H1 (cell line): Measurements from ENCODE around the gene UPK1B. TPM values are rescaled to one million over a fixed set of nuclear protein-coding genes. Genes with fewer than 3 reads are reported as not detected.

ENCODE experiments used
- EP300 ChIP-seq, 2 experiments: IDR thresholded peaks; 1 replicate in 1 of 2; 2 replicates in 1 of 2; pipeline ENCODE4 v1.6.1; 2011 to 2012; ENCODE audit warnings: low read depth in 2 of 2, low read length in 2 of 2, mild to moderate bottlenecking in 2 of 2, borderline replicate concordance in 1 of 2, inconsistent platforms in 1 of 2, moderate library complexity in 1 of 2
- RAD21 ChIP-seq, 2 experiments: IDR thresholded peaks in 1 of 2; conservative IDR thresholded peaks in 1 of 2; 2 replicates each; pipeline ENCODE4 v1.6.1; 2011; ENCODE audit warnings: low read depth in 2 of 2, low read length in 2 of 2, improper control_type of control experiment in 1 of 2, inconsistent platforms in 1 of 2, mild to moderate bottlenecking in 1 of 2, moderate library complexity in 1 of 2
- polyA plus RNA-seq, 7 experiments: library from polyadenylated mRNA; depleted of rRNA in 3 of 7; stranded (reverse) in 5 of 7; unstranded in 2 of 7; fragments of >200 nt in 5 of 7; fragments of 200-250 nt in 2 of 7; gene quantifications; 1 replicate in 5 of 7; 2 replicates in 1 of 7; 4 replicates in 1 of 7; pipeline versions ENCODE4 v1.2.1 to v1.2.3, GENCODE V29; 2011 to 2013; ENCODE audit warnings: missing spikeins in 2 of 7, mixed read lengths in 2 of 7
- total RNA-seq: library from RNA; stranded (reverse); fragmentation: NEBNext Ultra II Directional; extraction: Animal tissue kit (Norgen Biotek cat#: 25700); gene quantifications from 2 replicates; pipeline ENCODE4 v1.2.1, GENCODE V29; 2021
- TF ChIP-seq, protein P1 (sequence below): fragments of 300-600 bp; sonication (generic); IDR thresholded peaks from 2 replicates; pipeline ENCODE4 v1.7.1; 2012; ENCODE audit warnings: low read length, moderate library complexity, mild to moderate bottlenecking, inconsistent platforms; ENCODE audit not compliant: insufficient replicate concordance
- TF ChIP-seq, protein P2 (sequence below): IDR thresholded peaks from 2 replicates; pipeline ENCODE4 v1.6.1; 2012; ENCODE audit warnings: inconsistent platforms
- TF ChIP-seq, protein P3 (sequence below), 3 experiments: IDR thresholded peaks; 1 replicate in 2 of 3; 2 replicates in 1 of 3; pipeline versions ENCODE4 v1.5.1 to v1.6.1; 2011; ENCODE audit warnings: low read length in 3 of 3, mild to moderate bottlenecking in 3 of 3, inconsistent platforms in 2 of 3, low read depth in 1 of 3, moderate library complexity in 1 of 3; ENCODE audit not compliant: insufficient read depth in 1 of 3; ENCODE audit errors: control extremely low read depth in 1 of 3

Gene UPK1B
- total and polyA plus RNA-seq, 2 of the 8 experiments (the other 6 are each of a cell fraction or from before 2014, with no cell fraction given): 0.67 to 0.68 TPM

DNA sequence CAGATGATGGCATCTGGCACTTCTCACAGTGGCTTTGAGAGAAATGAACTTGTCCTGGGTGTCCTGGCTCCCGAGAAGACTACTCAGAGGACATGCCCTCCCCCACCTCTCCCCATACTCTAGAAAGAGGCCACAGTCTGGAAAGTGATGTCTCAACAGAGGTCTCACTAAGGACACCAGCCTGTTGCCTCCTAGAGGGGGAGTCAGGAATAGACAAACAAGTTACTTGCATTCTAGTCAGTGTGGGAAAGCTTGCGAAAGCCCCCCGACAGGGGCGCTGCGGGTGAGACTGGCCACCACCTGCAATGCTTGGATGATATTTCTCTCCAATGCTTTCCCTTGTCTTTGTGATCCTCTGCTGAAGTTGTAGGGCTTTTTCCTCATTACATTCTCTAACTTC lies 50.1 kb downstream of the UPK1B start (continued):
- TF ChIP-seq, protein P1, sequence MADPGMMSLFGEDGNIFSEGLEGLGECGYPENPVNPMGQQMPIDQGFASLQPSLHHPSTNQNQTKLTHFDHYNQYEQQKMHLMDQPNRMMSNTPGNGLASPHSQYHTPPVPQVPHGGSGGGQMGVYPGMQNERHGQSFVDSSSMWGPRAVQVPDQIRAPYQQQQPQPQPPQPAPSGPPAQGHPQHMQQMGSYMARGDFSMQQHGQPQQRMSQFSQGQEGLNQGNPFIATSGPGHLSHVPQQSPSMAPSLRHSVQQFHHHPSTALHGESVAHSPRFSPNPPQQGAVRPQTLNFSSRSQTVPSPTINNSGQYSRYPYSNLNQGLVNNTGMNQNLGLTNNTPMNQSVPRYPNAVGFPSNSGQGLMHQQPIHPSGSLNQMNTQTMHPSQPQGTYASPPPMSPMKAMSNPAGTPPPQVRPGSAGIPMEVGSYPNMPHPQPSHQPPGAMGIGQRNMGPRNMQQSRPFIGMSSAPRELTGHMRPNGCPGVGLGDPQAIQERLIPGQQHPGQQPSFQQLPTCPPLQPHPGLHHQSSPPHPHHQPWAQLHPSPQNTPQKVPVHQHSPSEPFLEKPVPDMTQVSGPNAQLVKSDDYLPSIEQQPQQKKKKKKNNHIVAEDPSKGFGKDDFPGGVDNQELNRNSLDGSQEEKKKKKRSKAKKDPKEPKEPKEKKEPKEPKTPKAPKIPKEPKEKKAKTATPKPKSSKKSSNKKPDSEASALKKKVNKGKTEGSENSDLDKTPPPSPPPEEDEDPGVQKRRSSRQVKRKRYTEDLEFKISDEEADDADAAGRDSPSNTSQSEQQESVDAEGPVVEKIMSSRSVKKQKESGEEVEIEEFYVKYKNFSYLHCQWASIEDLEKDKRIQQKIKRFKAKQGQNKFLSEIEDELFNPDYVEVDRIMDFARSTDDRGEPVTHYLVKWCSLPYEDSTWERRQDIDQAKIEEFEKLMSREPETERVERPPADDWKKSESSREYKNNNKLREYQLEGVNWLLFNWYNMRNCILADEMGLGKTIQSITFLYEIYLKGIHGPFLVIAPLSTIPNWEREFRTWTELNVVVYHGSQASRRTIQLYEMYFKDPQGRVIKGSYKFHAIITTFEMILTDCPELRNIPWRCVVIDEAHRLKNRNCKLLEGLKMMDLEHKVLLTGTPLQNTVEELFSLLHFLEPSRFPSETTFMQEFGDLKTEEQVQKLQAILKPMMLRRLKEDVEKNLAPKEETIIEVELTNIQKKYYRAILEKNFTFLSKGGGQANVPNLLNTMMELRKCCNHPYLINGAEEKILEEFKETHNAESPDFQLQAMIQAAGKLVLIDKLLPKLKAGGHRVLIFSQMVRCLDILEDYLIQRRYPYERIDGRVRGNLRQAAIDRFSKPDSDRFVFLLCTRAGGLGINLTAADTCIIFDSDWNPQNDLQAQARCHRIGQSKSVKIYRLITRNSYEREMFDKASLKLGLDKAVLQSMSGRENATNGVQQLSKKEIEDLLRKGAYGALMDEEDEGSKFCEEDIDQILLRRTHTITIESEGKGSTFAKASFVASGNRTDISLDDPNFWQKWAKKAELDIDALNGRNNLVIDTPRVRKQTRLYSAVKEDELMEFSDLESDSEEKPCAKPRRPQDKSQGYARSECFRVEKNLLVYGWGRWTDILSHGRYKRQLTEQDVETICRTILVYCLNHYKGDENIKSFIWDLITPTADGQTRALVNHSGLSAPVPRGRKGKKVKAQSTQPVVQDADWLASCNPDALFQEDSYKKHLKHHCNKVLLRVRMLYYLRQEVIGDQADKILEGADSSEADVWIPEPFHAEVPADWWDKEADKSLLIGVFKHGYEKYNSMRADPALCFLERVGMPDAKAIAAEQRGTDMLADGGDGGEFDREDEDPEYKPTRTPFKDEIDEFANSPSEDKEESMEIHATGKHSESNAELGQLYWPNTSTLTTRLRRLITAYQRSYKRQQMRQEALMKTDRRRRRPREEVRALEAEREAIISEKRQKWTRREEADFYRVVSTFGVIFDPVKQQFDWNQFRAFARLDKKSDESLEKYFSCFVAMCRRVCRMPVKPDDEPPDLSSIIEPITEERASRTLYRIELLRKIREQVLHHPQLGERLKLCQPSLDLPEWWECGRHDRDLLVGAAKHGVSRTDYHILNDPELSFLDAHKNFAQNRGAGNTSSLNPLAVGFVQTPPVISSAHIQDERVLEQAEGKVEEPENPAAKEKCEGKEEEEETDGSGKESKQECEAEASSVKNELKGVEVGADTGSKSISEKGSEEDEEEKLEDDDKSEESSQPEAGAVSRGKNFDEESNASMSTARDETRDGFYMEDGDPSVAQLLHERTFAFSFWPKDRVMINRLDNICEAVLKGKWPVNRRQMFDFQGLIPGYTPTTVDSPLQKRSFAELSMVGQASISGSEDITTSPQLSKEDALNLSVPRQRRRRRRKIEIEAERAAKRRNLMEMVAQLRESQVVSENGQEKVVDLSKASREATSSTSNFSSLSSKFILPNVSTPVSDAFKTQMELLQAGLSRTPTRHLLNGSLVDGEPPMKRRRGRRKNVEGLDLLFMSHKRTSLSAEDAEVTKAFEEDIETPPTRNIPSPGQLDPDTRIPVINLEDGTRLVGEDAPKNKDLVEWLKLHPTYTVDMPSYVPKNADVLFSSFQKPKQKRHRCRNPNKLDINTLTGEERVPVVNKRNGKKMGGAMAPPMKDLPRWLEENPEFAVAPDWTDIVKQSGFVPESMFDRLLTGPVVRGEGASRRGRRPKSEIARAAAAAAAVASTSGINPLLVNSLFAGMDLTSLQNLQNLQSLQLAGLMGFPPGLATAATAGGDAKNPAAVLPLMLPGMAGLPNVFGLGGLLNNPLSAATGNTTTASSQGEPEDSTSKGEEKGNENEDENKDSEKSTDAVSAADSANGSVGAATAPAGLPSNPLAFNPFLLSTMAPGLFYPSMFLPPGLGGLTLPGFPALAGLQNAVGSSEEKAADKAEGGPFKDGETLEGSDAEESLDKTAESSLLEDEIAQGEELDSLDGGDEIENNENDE: no peak
- no peak for TF ChIP-seq EP300 (IDR thresholded peaks at IDR 0.05; ENCODE audit: borderline replicate concordance in 1 of 2, low read depth in 2 of 2, low read length in 2 of 2)
- TF ChIP-seq, protein P2, sequence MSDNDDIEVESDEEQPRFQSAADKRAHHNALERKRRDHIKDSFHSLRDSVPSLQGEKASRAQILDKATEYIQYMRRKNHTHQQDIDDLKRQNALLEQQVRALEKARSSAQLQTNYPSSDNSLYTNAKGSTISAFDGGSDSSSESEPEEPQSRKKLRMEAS: no peak
- peak; percentile 4 to 39; a peak in 1 of 4 replicates for TF ChIP-seq RAD21 (IDR thresholded peaks at IDR 0.05 in 1 of 2, conservative IDR thresholded peaks at IDR 0.05 in 1 of 2; ENCODE audit: low read depth in 2 of 2, low read length in 2 of 2)
- TF ChIP-seq, protein P3, sequence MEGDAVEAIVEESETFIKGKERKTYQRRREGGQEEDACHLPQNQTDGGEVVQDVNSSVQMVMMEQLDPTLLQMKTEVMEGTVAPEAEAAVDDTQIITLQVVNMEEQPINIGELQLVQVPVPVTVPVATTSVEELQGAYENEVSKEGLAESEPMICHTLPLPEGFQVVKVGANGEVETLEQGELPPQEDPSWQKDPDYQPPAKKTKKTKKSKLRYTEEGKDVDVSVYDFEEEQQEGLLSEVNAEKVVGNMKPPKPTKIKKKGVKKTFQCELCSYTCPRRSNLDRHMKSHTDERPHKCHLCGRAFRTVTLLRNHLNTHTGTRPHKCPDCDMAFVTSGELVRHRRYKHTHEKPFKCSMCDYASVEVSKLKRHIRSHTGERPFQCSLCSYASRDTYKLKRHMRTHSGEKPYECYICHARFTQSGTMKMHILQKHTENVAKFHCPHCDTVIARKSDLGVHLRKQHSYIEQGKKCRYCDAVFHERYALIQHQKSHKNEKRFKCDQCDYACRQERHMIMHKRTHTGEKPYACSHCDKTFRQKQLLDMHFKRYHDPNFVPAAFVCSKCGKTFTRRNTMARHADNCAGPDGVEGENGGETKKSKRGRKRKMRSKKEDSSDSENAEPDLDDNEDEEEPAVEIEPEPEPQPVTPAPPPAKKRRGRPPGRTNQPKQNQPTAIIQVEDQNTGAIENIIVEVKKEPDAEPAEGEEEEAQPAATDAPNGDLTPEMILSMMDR (IDR thresholded peaks at IDR 0.05; ENCODE audit: control extremely low read depth in 1 of 3, insufficient read depth in 1 of 3, low read depth in 1 of 3, low read length in 3 of 3): peak in 2 of 3 experiments; percentile 30 to 33; a peak in 3 of 4 replicates
